IMR-90 (cell line): ENCODE results near the gene DPH6. TPM values are rescaled to one million over a fixed set of nuclear protein-coding genes. Genes with fewer than 3 reads are reported as not detected.
"Not testable (repeated sequence)": the region's sequence is repeated elsewhere in the genome, so short reads cannot be mapped to it uniquely, and the experiment has no call there.

Source experiments
- ATAC-seq: fragments of 200-7000 bp; cut with Tn5 transposase; 2 replicates; pipeline ENCODE4 v1.9.1; 2020; ENCODE audit warnings: low read depth, mild to moderate bottlenecking, moderate library complexity
- BruUV-seq: library from RNA; stranded (reverse); fragments of 400-500 nt; replicated peaks from 2 replicates; lab custom pipeline; 2021; lab: Mats Ljungman, UMichigan
- CTCF ChIA-PET: fragments of 300-600 bp; formaldehyde crosslinking; extraction: SDS; loops from one replicate; lab custom pipeline; 2021; ENCODE audit warnings: antibody characterized with exemption; lab: Yijun Ruan, JAX
- POLR2A ChIA-PET: fragments of 300-600 bp; sonication (Branson Sonifier 250); formaldehyde crosslinking; loops from one replicate; lab custom pipeline; 2022; ENCODE audit warnings: antibody characterized with exemption; ENCODE audit not compliant: unreplicated experiment; lab: Charles Lee
- DNase-seq: peaks from one replicate; pipeline ENCODE4 v3.0.0; 2013
- H2AFZ ChIP-seq: replicated peaks from 2 replicates; pipeline ENCODE3; 2013; ENCODE audit warnings: low read length, mild to moderate bottlenecking; ENCODE audit not compliant: poor library complexity
- H2AK5ac ChIP-seq: 2 replicates; pipeline ENCODE4 v1.6.1; 2013; ENCODE audit warnings: low read depth, low read length, inconsistent platforms
- H2AK9ac ChIP-seq: replicated peaks from 2 replicates; pipeline ENCODE3; 2013; ENCODE audit warnings: mild to moderate bottlenecking, low read depth, low read length, moderate library complexity; ENCODE audit not compliant: poor library complexity
- H2BK120ac ChIP-seq: 2 replicates; pipeline ENCODE4 v1.6.1; 2013; ENCODE audit warnings: low read depth, low read length, inconsistent platforms
- H2BK15ac ChIP-seq: 3 replicates; pipeline ENCODE4 v1.6.1; 2013; ENCODE audit warnings: low read depth, low read length, inconsistent platforms
- H2BK20ac ChIP-seq: 2 replicates; pipeline ENCODE4 v1.6.1; 2013; ENCODE audit warnings: low read depth, mild to moderate bottlenecking, inconsistent platforms, low read length, moderate library complexity
- H2BK5ac ChIP-seq: 2 replicates; pipeline ENCODE4 v1.6.1; 2013; ENCODE audit warnings: mild to moderate bottlenecking, low read depth, low read length, inconsistent platforms; ENCODE audit not compliant: poor library complexity, severe bottlenecking
- H3K14ac ChIP-seq: replicated peaks from 2 replicates; pipeline ENCODE4 v1.6.1; 2013; ENCODE audit warnings: low read depth, low read length, inconsistent platforms
- H3K18ac ChIP-seq: 2 replicates; pipeline ENCODE4 v1.6.1; 2013; ENCODE audit warnings: low read depth, low read length, control low read depth
- H3K23ac ChIP-seq: 2 replicates; pipeline ENCODE4 v1.6.1; 2013; ENCODE audit warnings: low read depth, low read length, inconsistent platforms
- H3K27ac ChIP-seq: 2 replicates; pipeline ENCODE4 v1.5.1; 2013; ENCODE audit warnings: mild to moderate bottlenecking, control low read depth, low read length; ENCODE audit not compliant: insufficient read depth
- H3K27me3 ChIP-seq: 2 replicates; pipeline ENCODE4 v1.6.1; 2013; ENCODE audit warnings: low read length; ENCODE audit not compliant: control insufficient read depth, insufficient read depth
- H3K36me3 ChIP-seq: 2 replicates; pipeline ENCODE4 v1.6.1; 2013; ENCODE audit warnings: low read length, mixed read lengths; ENCODE audit not compliant: control insufficient read depth, insufficient read depth
- H3K4ac ChIP-seq: 2 replicates; pipeline ENCODE4 v1.6.1; 2013; ENCODE audit warnings: low read depth, low read length, inconsistent platforms
- H3K4me1 ChIP-seq: 2 replicates; pipeline ENCODE4 v1.6.1; 2013; ENCODE audit warnings: low read length, mixed read lengths; ENCODE audit not compliant: control insufficient read depth, insufficient read depth
- H3K4me2 ChIP-seq: 2 replicates; pipeline ENCODE4 v1.6.1; 2013; ENCODE audit warnings: low read depth, mild to moderate bottlenecking, control low read depth, low read length, moderate library complexity
- H3K4me3 ChIP-seq: 2 replicates; pipeline ENCODE4 v1.5.1; 2013; ENCODE audit warnings: low read depth, mild to moderate bottlenecking, control low read depth, low read length, moderate library complexity; ENCODE audit not compliant: insufficient read depth
- H3K56ac ChIP-seq: 2 replicates; pipeline ENCODE4 v1.6.1; 2013; ENCODE audit warnings: low read length, inconsistent platforms; ENCODE audit not compliant: insufficient read depth; ENCODE audit errors: extremely low read depth
- H3K79me1 ChIP-seq, 2 experiments: 2 replicates each; pipeline ENCODE4 v1.6.1; 2013; ENCODE audit warnings: low read length in 2 of 2, inconsistent platforms in 1 of 2, low read depth in 1 of 2
- H3K9ac ChIP-seq: 2 replicates; pipeline ENCODE4 v1.6.1; 2013; ENCODE audit warnings: low read depth, low read length, control low read depth
- H3K9me1 ChIP-seq: 2 replicates; pipeline ENCODE4 v1.6.1; 2013; ENCODE audit warnings: low read length, inconsistent platforms; ENCODE audit not compliant: insufficient read depth
- H3K9me3 ChIP-seq: 2 replicates; pipeline ENCODE4 v1.6.1; 2013; ENCODE audit warnings: low read length; ENCODE audit not compliant: control insufficient read depth, insufficient read depth
- H4K20me1 ChIP-seq: 2 replicates; pipeline ENCODE4 v1.6.1; 2013; ENCODE audit warnings: low read length, inconsistent platforms; ENCODE audit not compliant: insufficient read depth
- H4K5ac ChIP-seq: 2 replicates; pipeline ENCODE4 v1.6.1; 2013; ENCODE audit warnings: mild to moderate bottlenecking, low read depth, low read length, control low read depth
- H4K8ac ChIP-seq, 2 experiments: 2 replicates each; pipeline ENCODE4 v1.6.1; 2013; ENCODE audit warnings: low read depth in 2 of 2, low read length in 2 of 2, control low read depth in 1 of 2, inconsistent platforms in 1 of 2
- H4K91ac ChIP-seq: 2 replicates; pipeline ENCODE4 v1.6.1; 2013; ENCODE audit warnings: low read depth, low read length, inconsistent platforms; ENCODE audit not compliant: insufficient read depth
- WGBS, 2 experiments: methylation state at CpG; one replicate each; pipeline versions ENCODE4 v1.1.5 to v1.1.7; 2013; ENCODE audit warnings: missing lambda C conversion rate in 2 of 2; ENCODE audit not compliant: insufficient read length in 1 of 2; ENCODE audit errors: extremely low coverage in 2 of 2; 5-methylcytosine and 5-hydroxymethylcytosine counted together
- dilution Hi-C: fragments of 300-500 bp; cut with HindIII; formaldehyde crosslinking; loops from one replicate; pipeline ENCODE4 v1.14.3; 2018; ENCODE audit warnings: low sequenced_read_pairs; ENCODE audit not compliant: unreplicated experiment
- in situ Hi-C: fragments of 300-500 bp; cut with MboI; formaldehyde crosslinking; loops from 3 replicates; pipeline ENCODE4 v1.14.3; 2019; ENCODE audit warnings: low sequenced_read_pairs, inconsistent platforms, mixed read lengths
- intact Hi-C: fragments of 100-400 bp; cut with micrococcal nuclease; formaldehyde crosslinking; loops from 2 replicates; pipeline ENCODE4 v1.10.0; 2022
- polyA plus RNA-seq, 3 experiments: library from polyadenylated mRNA; depleted of rRNA; stranded (reverse); fragments of >200 nt; gene quantifications; 2 replicates each; pipeline ENCODE4 v1.2.3, GENCODE V29; 2012; ENCODE audit warnings: low replicate concordance in 1 of 3
- total RNA-seq: library from RNA; depleted of rRNA; stranded (reverse); fragments of >200 nt; gene quantifications from 2 replicates; pipeline ENCODE4 v1.2.3, GENCODE V29; 2012

DPH6 gene
- total and polyA plus RNA-seq, 2 of the 4 experiments (the other 2 are of a cell fraction) = 6.1 to 8.1 TPM

DNA sequence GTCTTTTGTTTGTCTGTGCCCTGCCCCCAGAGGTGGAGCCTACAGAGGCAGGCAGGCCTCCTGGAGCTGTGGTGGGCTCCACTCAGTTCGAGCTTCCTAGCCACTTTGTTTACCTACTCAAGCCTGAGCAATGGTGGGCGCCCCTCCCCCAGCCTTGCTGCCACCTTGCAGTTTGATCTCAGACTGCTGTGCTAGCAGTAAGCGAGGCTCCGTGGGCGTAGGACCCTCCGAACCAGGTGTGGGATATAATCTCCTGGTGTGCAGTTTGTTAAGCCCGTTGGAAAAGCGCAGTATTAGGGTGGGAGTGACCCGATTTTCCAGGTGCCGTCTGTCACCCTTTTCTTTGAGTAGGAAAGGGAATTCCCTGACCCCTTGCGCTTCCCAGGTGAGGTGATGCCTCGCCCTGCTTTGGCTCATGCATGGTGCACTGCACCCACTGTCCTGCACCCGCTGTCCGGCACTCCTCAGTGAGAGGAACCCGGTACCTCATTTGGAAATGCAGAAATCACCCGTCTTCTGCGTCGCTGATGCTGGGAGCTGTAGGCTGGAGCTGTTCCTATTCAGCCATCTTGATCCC is 154.5 kb downstream of the DPH6 start:
- H3K79me1 ChIP-seq, ATAC-seq, H3K4me2 ChIP-seq, H2BK5ac ChIP-seq, H2BK15ac ChIP-seq, H3K56ac ChIP-seq, H3K23ac ChIP-seq, CTCF ChIA-PET, H3K14ac ChIP-seq, H3K9me3 ChIP-seq, dilution Hi-C loops, H3K9me1 ChIP-seq, H2AK5ac ChIP-seq, H3K18ac ChIP-seq, H2AK9ac ChIP-seq, H3K4me3 ChIP-seq, H3K4ac ChIP-seq, BruUV-seq, H2AFZ ChIP-seq, in situ Hi-C loops, H4K5ac ChIP-seq, H3K36me3 ChIP-seq, intact Hi-C loops, H2BK120ac ChIP-seq, H2BK20ac ChIP-seq, POLR2A ChIA-PET, H4K20me1 ChIP-seq, H3K27me3 ChIP-seq, H4K91ac ChIP-seq, H4K8ac ChIP-seq, H3K27ac ChIP-seq, H3K9ac ChIP-seq, DNase-seq, H3K4me1 ChIP-seq: not testable (repeated sequence)
- 100% methylated on average over 4 of the region's 18 CpGs; no CpG with 5 or more reads in 1 of the 2 experiments for WGBS, 2 experiments
